Thoracic aorta (tissue), 2 donors: Measurements from ENCODE around the gene GRAMD4. TPM values are rescaled to one million over a fixed set of nuclear protein-coding genes. Genes with fewer than 3 reads are reported as not detected.

ENCODE experiments used
- ATAC-seq: fragments of 150-250 bp; one replicate; pipeline ENCODE4 v1.8.0; 2017; ENCODE audit warnings: low read depth; ENCODE audit not compliant: insufficient number of reproducible peaks, low FRiP score
- DNase-seq: peaks from one replicate; pipeline ENCODE4 v3.0.0-alpha.2; 2020; ENCODE audit warnings: low spot score
- H3K27ac ChIP-seq, 2 donors: fragments of 200-600 bp; sonication (generic); 1 replicate in 1 of 2; 2 replicates in 1 of 2; pipeline ENCODE4 v1.5.1; 2016; ENCODE audit warnings: mild to moderate bottlenecking in 2 of 2, moderate library complexity in 2 of 2
- H3K27me3 ChIP-seq: fragments of 200-600 bp; sonication (generic); replicated peaks from 2 replicates; pipeline ENCODE4 v1.6.0; 2016; ENCODE audit warnings: mild to moderate bottlenecking; ENCODE audit not compliant: insufficient read depth
- H3K36me3 ChIP-seq: fragments of 200-600 bp; sonication (generic); one replicate; pipeline ENCODE4 v1.5.1; 2016
- H3K4me1 ChIP-seq, 2 donors: fragments of 200-600 bp; sonication (generic); 1 replicate in 1 of 2; 2 replicates in 1 of 2; pipeline versions ENCODE4 v1.5.1 to v1.6.0; 2016; ENCODE audit warnings: low read depth in 2 of 2, mild to moderate bottlenecking in 1 of 2; ENCODE audit not compliant: control insufficient read depth in 1 of 2
- H3K4me3 ChIP-seq: fragments of 200-600 bp; sonication (generic); 2 replicates; pipeline ENCODE4 v1.5.1; 2016; ENCODE audit warnings: mild to moderate bottlenecking
- H3K9me3 ChIP-seq: fragments of 200-600 bp; sonication (generic); 2 replicates; pipeline ENCODE4 v1.5.1; 2016
- total RNA-seq, 2 donors: library from RNA; depleted of rRNA; stranded (reverse); fragments of >200 nt; gene quantifications; one replicate each; pipeline versions ENCODE4 v1.1.0 to v1.2.3, GENCODE V29; 2016
- TF ChIP-seq, protein P1 (sequence below): fragments of 200-600 bp; sonication (generic); IDR thresholded peaks from one replicate; pipeline ENCODE4 v1.5.1; 2019; ENCODE audit warnings: antibody characterized with exemption

The GRAMD4 gene
- total RNA-seq, 2 donors from 2014 or later: 16.2 to 56.5 TPM

DNA sequence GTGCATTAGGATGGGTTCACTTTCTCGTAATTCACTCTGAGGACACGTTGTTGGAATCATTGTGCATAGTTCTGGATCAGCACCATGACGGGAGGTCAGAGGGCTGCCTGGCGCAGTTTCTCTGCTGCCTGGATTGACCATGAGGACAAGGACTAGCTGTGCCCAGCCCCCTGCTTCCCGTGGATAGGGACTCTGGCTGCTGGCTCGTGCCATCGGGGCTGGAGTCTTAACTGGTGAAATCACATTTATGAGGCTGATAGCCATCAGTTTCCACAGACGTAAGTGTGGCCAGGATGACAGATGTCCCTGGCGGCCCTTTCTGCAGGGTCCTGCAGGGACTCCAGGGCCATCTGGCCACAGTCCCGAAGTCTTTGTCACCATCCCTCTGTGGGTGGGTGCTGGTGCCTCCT, 24.1 kb upstream of the GRAMD4 start:
- Histone ChIP-seq H3K27me3 (no peaks in the 10 kb centered on the region), H3K36me3 (no peaks in the 10 kb centered on the region), H3K9me3 (no peaks in the 10 kb centered on the region), H3K27ac (no peak overlapping the region), H3K4me3 (no peak overlapping the region), H3K4me1 (peaks cover 22 to 36% of the 10 kb centered on the region in 2 donors)
- ATAC-seq (no peak), DNase-seq (no peak)
- TF ChIP-seq, protein P1, sequence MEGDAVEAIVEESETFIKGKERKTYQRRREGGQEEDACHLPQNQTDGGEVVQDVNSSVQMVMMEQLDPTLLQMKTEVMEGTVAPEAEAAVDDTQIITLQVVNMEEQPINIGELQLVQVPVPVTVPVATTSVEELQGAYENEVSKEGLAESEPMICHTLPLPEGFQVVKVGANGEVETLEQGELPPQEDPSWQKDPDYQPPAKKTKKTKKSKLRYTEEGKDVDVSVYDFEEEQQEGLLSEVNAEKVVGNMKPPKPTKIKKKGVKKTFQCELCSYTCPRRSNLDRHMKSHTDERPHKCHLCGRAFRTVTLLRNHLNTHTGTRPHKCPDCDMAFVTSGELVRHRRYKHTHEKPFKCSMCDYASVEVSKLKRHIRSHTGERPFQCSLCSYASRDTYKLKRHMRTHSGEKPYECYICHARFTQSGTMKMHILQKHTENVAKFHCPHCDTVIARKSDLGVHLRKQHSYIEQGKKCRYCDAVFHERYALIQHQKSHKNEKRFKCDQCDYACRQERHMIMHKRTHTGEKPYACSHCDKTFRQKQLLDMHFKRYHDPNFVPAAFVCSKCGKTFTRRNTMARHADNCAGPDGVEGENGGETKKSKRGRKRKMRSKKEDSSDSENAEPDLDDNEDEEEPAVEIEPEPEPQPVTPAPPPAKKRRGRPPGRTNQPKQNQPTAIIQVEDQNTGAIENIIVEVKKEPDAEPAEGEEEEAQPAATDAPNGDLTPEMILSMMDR: no peak

DNA sequence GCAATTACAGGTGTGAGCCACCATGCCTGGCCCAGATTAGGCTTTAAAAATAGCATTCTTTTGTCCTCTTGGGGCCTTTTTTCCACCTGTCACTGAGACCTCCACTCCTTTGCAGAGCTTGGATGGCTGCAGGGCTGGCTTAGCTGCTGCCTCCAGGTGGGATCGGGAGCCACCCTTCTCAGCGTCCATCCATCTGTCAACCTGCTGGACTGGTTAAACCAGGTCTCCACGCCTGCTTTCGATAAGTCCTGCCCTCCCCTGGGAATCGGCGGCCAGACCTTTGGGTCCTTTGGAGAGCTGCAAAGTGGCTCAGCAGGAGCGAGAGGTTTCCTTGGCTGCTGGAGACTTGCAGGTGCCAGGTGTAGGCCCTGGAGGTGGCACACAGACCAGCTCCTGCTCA, 23.4 kb upstream of the GRAMD4 start:
- H3K4me1 ChIP-seq: peaks cover 22 to 36% of the 10 kb centered on the region in 2 donors
- H3K27ac ChIP-seq: no peak overlapping the region
- no peaks in the 10 kb centered on the region for H3K27me3 ChIP-seq
- DNase-seq (no peak), ATAC-seq (no peak)
- TF ChIP-seq, protein P1: no peak
- H3K9me3 ChIP-seq: no peaks in the 10 kb centered on the region
- H3K36me3 ChIP-seq: no peaks in the 10 kb centered on the region
- H3K4me3 ChIP-seq: no peak overlapping the region

DNA sequence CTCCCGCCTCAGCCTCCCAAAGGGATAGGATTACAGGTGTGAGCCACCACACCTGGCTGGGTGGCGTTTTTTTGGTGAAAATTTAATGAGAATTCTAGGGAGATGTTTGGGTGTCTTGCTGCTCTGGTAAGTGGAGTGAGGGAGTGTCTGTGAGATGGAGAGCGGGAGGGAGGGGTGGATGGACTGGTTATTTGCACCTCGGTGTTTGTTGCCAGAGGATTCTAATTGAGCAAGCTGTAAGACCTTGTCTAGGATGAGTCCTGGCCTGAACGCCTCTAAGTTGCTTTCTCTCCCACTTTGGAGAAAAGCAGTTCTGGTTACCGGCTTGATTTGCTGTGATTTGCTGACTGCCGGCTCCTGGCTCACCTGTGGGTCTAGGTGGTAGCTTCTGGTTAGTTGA, 22.0 kb upstream of the GRAMD4 start:
- ATAC-seq (no peak), DNase-seq (no peak)
- H3K4me3 ChIP-seq: no peak overlapping the region
- TF ChIP-seq, protein P1: no peak
- no peaks in the 10 kb centered on the region for H3K9me3 ChIP-seq
- no peak overlapping the region for H3K27ac ChIP-seq
- H3K4me1 ChIP-seq: peaks cover 11 to 22% of the 10 kb centered on the region in 2 donors
- H3K36me3 ChIP-seq: no peaks in the 10 kb centered on the region
- no peaks in the 10 kb centered on the region for H3K27me3 ChIP-seq

DNA sequence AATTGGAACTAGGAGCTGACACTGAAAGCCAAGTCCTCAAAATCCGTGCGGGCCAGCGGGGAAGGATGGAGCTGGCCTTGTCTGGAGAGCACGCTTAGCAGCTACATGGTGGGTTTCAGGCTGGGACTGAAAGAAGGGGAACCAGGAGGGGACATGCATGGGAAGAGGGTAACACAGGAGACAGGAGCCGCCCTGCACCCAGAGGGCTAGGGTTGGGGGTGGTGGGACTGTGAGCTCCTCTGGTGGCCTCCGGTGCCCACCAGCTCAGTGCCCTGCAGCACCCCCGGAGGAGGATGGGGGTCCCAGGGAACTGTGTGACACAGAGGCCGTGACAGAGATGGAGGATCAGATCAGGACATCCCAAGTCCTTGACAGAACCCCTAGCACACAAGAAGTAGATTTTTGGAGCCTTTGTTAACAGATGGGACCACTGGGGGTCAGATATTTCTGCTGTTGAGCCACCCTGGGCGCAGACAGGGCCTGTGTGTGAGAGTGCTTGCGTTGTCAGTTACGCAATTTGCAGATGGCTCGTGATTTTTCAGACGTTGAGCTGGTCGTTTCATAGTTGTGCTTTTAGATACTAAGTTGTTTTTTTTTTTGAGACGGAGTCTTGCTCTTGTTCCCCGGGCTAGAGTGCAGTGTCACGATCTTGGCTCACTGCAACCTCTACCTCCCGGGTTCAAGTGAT, 21.3 kb upstream of the GRAMD4 start:
- H3K9me3 ChIP-seq: no peaks in the 10 kb centered on the region
- ATAC-seq: no peak
- TF ChIP-seq, protein P1: no peak

DNA sequence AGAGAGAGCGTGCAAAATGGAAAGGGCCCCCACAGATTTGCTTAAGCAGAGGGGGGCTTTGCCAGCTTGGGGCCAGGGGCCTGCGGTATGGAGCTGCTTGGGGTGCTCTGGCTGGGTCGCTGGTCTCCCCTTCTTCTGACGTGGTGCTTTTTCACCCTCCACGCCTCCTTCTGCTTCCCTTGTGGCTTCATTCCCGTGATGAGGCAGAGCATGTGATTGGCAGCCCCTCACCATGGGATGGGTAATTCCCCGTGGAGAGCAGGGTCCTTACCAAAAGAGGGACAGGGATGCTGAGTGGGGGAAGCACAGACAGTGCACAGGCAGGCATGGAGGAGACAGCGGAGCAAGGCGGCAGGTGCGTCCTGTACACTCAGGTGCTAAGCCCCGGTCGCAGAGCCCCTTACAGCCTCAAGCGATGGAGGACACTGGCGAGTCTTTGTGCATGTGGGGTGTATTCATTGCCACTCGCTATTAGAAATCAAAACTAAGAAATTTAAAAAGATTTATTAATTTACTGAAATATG, 19.9 kb upstream of the GRAMD4 start:
- Histone ChIP-seq H3K4me1 (peaks cover 9 to 17% of the 10 kb centered on the region in 2 donors), H3K4me3 (no peak overlapping the region), H3K27me3 (no peaks in the 10 kb centered on the region), H3K36me3 (no peaks in the 10 kb centered on the region), H3K9me3 (no peaks in the 10 kb centered on the region), H3K27ac (no peak overlapping the region)
- TF ChIP-seq, protein P1: no peak
- ATAC-seq: no peak
- DNase-seq: no peak

More for the DNA sequence above, 21.3 kb upstream of the GRAMD4 start:
- no peak overlapping the region for H3K4me3 ChIP-seq
- no peak overlapping the region for H3K27ac ChIP-seq
- DNase-seq: no peak
- no peaks in the 10 kb centered on the region for H3K36me3 ChIP-seq
- peaks cover 9 to 17% of the 10 kb centered on the region in 2 donors for H3K4me1 ChIP-seq
- H3K27me3 ChIP-seq: no peaks in the 10 kb centered on the region
